OCI-LY3 (cell line): ENCODE data around the gene ADGRL4.

Experiments
- H2AFZ ChIP-seq: fragments of 200-600, 300-600 bp; shearing (Covaris generic); 2 replicates; pipeline ENCODE4 v1.6.0; 2014; ENCODE audit warnings: antibody characterized with exemption, low read depth, low read length
- H3K27ac ChIP-seq: fragments of 200-600, 300-600 bp; sonication (generic); 2 replicates; pipeline ENCODE4 v1.5.1; 2014; ENCODE audit warnings: mild to moderate bottlenecking, low read length, moderate library complexity, mixed read lengths
- H3K27me3 ChIP-seq: fragments of 200-600, 300-600 bp; sonication (generic); 2 replicates; pipeline ENCODE4 v1.6.1; 2014; ENCODE audit warnings: low read depth, low read length, mixed read lengths
- H3K36me3 ChIP-seq: fragments of 200-600, 300-600 bp; sonication (generic); replicated peaks from 2 replicates; pipeline ENCODE3; 2014; ENCODE audit warnings: low read depth, low read length, mixed read lengths
- H3K4me1 ChIP-seq: fragments of 300-600, 200-600 bp; sonication (generic); 2 replicates; pipeline ENCODE4 v1.6.1; 2014; ENCODE audit warnings: low read length, mixed read lengths
- H3K4me2 ChIP-seq: fragments of 200-600, 300-600 bp; sonication (generic); 2 replicates; pipeline ENCODE4 v1.6.1; 2014; ENCODE audit warnings: low read length, mixed read lengths
- H3K4me3 ChIP-seq: fragments of 300-600, 200-600 bp; sonication (generic); 2 replicates; pipeline ENCODE4 v1.5.1; 2014; ENCODE audit warnings: antibody characterized with exemption, mild to moderate bottlenecking, low read length, moderate library complexity
- H3K79me2 ChIP-seq: fragments of 300-600, 200-600 bp; shearing (Covaris generic); 2 replicates; pipeline ENCODE4 v1.6.1; 2014; ENCODE audit warnings: mild to moderate bottlenecking, low read length, mixed read lengths
- H3K9ac ChIP-seq: fragments of 300-600, 200-600 bp; shearing (Covaris generic); 2 replicates; pipeline ENCODE4 v1.6.0; 2014; ENCODE audit warnings: mild to moderate bottlenecking, low read length, moderate library complexity
- H3K9me3 ChIP-seq: fragments of 200-600, 300-600 bp; shearing (Covaris generic); 2 replicates; pipeline ENCODE4 v1.6.1; 2014; ENCODE audit warnings: low read length, mixed read lengths; ENCODE audit not compliant: insufficient read depth
- H4K20me1 ChIP-seq: fragments of 200-600, 300-600 bp; sonication (generic); 2 replicates; pipeline ENCODE4 v1.6.1; 2016; ENCODE audit warnings: low read length, mixed read lengths; ENCODE audit not compliant: insufficient read depth
- CTCF ChIP-seq: fragments of 200-600, 300-600 bp; sonication (generic); IDR thresholded peaks from 2 replicates; pipeline ENCODE4 v1.5.1; 2014; ENCODE audit warnings: antibody characterized with exemption, low read length, low read depth
- EZH2phosphoT487 ChIP-seq: fragments of 200-600 bp; shearing (Covaris generic); IDR thresholded peaks from 2 replicates; pipeline ENCODE4 v1.6.1; 2018; ENCODE audit warnings: antibody characterized with exemption, mixed run types, low read depth

Gene ADGRL4

GRCh38 chr1:78840453-78841271 lies 165.9 kb downstream of the ADGRL4 start:
- Histone ChIP-seq H3K36me3 (no peaks in the 10 kb centered on the region), H3K4me1 (peaks cover 6% of the 10 kb centered on the region; the same call in 1 of the 2 replicates), H2AFZ (no peak overlapping the region), H3K27ac (no peak overlapping the region), H3K27me3 (no peaks in the 10 kb centered on the region), H3K9ac (no peak overlapping the region), H3K9me3 (no peaks in the 10 kb centered on the region), H3K4me2 (no peak overlapping the region), H4K20me1 (no peaks in the 10 kb centered on the region), H3K79me2 (no peaks in the 10 kb centered on the region), H3K4me3 (no peak overlapping the region)
- no peak for TF ChIP-seq EZH2phosphoT487
- TF ChIP-seq CTCF, result no peak
